D341Med (cell line): ENCODE results near the gene SLC45A2.
"Not testable (repeated sequence)": the region's sequence is repeated elsewhere in the genome, so short reads cannot be mapped to it uniquely, and the experiment has no call there.

Experiments
- DNase-seq: peaks from one replicate; pipeline ENCODE4 v3.0.0; 2012; ENCODE audit warnings: low spot score

The SLC45A2 gene

GRCh38 chr5:33925278-33925677 lies 59.2 kb downstream of the SLC45A2 start:
- DNase-seq = no peak

- DNase-seq = no peak
Observed at GRCh38 chr5:33921002-33921401, 63.5 kb downstream of the SLC45A2 start.

- DNase-seq = not testable (repeated sequence)
Observed at GRCh38 chr5:33914844-33915243, 69.6 kb downstream of the SLC45A2 start.

GRCh38 chr5:33906248-33906647 lies 78.2 kb downstream of the SLC45A2 start:
- DNase-seq = not testable (repeated sequence)

GRCh38 chr5:33905381-33905780 lies 79.1 kb downstream of the SLC45A2 start:
- DNase-seq = no peak

GRCh38 chr5:33903118-33903517 lies 81.4 kb downstream of the SLC45A2 start:
- DNase-seq = no peak

- DNase-seq = no peak
Observed at GRCh38 chr5:33901156-33901555, 83.3 kb downstream of the SLC45A2 start.
